ENCODE results near the gene TLE5. TPM values are rescaled to one million over a fixed set of nuclear protein-coding genes. Genes with fewer than 3 reads are reported as not detected.
"Not testable (repeated sequence)": the region's sequence is repeated elsewhere in the genome, so short reads cannot be mapped to it uniquely, and the experiment has no call there.

The TLE5 gene
- total RNA-seq, 8 experiments from 2014 or later: 105 to 286 (median 141) TPM

GRCh38 chr19:3042621-3043267 lies 19.6 kb downstream of the TLE5 start:
- peak in 1 of 8 experiments; percentile 2 for ATAC-seq (replicated peaks in 6 of 8)
- peak overlapping the region in 1 of 2 donors; percentile 4 for H3K27ac ChIP-seq
- in situ Hi-C loops (cut with MboI; ENCODE audit: low pct_unique_long_range_greater_than_20kb in 2 of 9, low sequenced_read_pairs in 9 of 9, unreplicated experiment in 9 of 9): no loop called here
- peaks cover 17 to 30% of the 10 kb centered on the region in 2 donors for H3K4me1 ChIP-seq (replicated peaks in 1 of 2)
- no peak overlapping the region for H3K4me3 ChIP-seq
- 7 to 83% (median 20%) methylated on average over 1 to 8 of the region's 15 CpGs; no CpG with 5 or more reads in 1 of the 10 experiments for WGBS, 10 experiments

GRCh38 chr19:3041761-3042620 lies 20.3 kb downstream of the TLE5 start:
- peaks cover 12 to 24% of the 10 kb centered on the region in 2 donors for H3K4me1 ChIP-seq (replicated peaks in 1 of 2)
- peak in 5 of 8 experiments; percentile 34 to 54 (median 51) for ATAC-seq (replicated peaks in 6 of 8)
- WGBS, 10 experiments: 67 to 80% methylated on average over 1 of the region's 40 CpGs; no CpG with 5 or more reads in 8 of the 10 experiments
- in situ Hi-C loops (cut with MboI; ENCODE audit: low pct_unique_long_range_greater_than_20kb in 2 of 9, low sequenced_read_pairs in 9 of 9, unreplicated experiment in 9 of 9): no loop called here
- H3K27ac ChIP-seq: peak overlapping the region in 1 of 2 donors; percentile 4
- no peak overlapping the region for H3K4me3 ChIP-seq

- peaks cover 8 to 23% of the 10 kb centered on the region in 2 donors for H3K4me1 ChIP-seq (replicated peaks in 1 of 2)
- in situ Hi-C loops (cut with MboI; ENCODE audit: low pct_unique_long_range_greater_than_20kb in 2 of 9, low sequenced_read_pairs in 9 of 9, unreplicated experiment in 9 of 9): no loop called here
- H3K27ac ChIP-seq: no peak overlapping the region
- 10 to 100% (median 62%) methylated on average over 1 to 7 of the region's 12 CpGs; no CpG with 5 or more reads in 3 of the 10 experiments for WGBS, 10 experiments
- no peak overlapping the region for H3K4me3 ChIP-seq
- no peak for ATAC-seq (replicated peaks in 6 of 8)
Measured at GRCh38 chr19:3041327-3041726, 21.0 kb downstream of the TLE5 start.

- H3K4me3 ChIP-seq: no peak overlapping the region
- in situ Hi-C loops (cut with MboI; ENCODE audit: low pct_unique_long_range_greater_than_20kb in 2 of 9, low sequenced_read_pairs in 9 of 9, unreplicated experiment in 9 of 9): no loop called here
- WGBS, 10 experiments: 34 to 87% (median 71%) methylated on average over 1 to 10 of the region's 17 CpGs; no CpG with 5 or more reads in 1 of the 10 experiments
- no peak overlapping the region for H3K27ac ChIP-seq
- ATAC-seq (replicated peaks in 6 of 8): no peak
- H3K4me1 ChIP-seq (replicated peaks in 1 of 2): peaks cover 9 to 18% of the 10 kb centered on the region in 2 donors
Measured at GRCh38 chr19:3039641-3040077, 22.6 kb downstream of the TLE5 start.

GRCh38 chr19:3039125-3039524 lies 23.2 kb downstream of the TLE5 start:
- Histone ChIP-seq H3K4me3 (no peak overlapping the region), H3K27ac (no peak overlapping the region), H3K4me1 (replicated peaks in 1 of 2) (peaks cover 11 to 24% of the 10 kb centered on the region in 2 donors)
- in situ Hi-C loops (cut with MboI; ENCODE audit: low pct_unique_long_range_greater_than_20kb in 2 of 9, low sequenced_read_pairs in 9 of 9, unreplicated experiment in 9 of 9): no loop called here
- ATAC-seq (replicated peaks in 6 of 8): no peak
- 49 to 100% (median 63%) methylated on average over 1 to 3 of the region's 5 CpGs; no CpG with 5 or more reads in 3 of the 10 experiments for WGBS, 10 experiments

- in situ Hi-C loops (cut with MboI; ENCODE audit: low pct_unique_long_range_greater_than_20kb in 2 of 9, low sequenced_read_pairs in 9 of 9, unreplicated experiment in 9 of 9): no loop called here
- ATAC-seq (replicated peaks in 6 of 8): no peak
- H3K4me1 ChIP-seq (replicated peaks in 1 of 2): peaks cover 11 to 24% of the 10 kb centered on the region in 2 donors
- no peak overlapping the region for H3K27ac ChIP-seq
- H3K4me3 ChIP-seq: no peak overlapping the region
- 50 to 85% (median 75%) methylated on average over 1 to 4 of the region's 5 CpGs; no CpG with 5 or more reads in 5 of the 10 experiments for WGBS, 10 experiments
Measured at GRCh38 chr19:3038214-3038613, 24.1 kb downstream of the TLE5 start.

GRCh38 chr19:3036977-3037544 lies 25.2 kb downstream of the TLE5 start:
- H3K27ac ChIP-seq; H3K4me3 ChIP-seq; ATAC-seq (replicated peaks in 6 of 8); in situ Hi-C loops (cut with MboI; ENCODE audit: low pct_unique_long_range_greater_than_20kb in 2 of 9, low sequenced_read_pairs in 9 of 9, unreplicated experiment in 9 of 9): not testable (repeated sequence)
- WGBS, 10 experiments: 72 to 100% (median 82%) methylated on average over 1 to 7 of the region's 14 CpGs; no CpG with 5 or more reads in 3 of the 10 experiments
- peaks cover 5 to 17% of the 10 kb centered on the region in 2 donors for H3K4me1 ChIP-seq (replicated peaks in 1 of 2)

GRCh38 chr19:3036119-3036976 lies 25.9 kb downstream of the TLE5 start:
- in situ Hi-C loops (cut with MboI; ENCODE audit: low pct_unique_long_range_greater_than_20kb in 2 of 9, low sequenced_read_pairs in 9 of 9, unreplicated experiment in 9 of 9): no loop called here
- Histone ChIP-seq H3K4me1 (replicated peaks in 1 of 2) (peaks cover 5 to 12% of the 10 kb centered on the region in 2 donors), H3K27ac (peak overlapping the region in 1 of 2 donors; percentile 2), H3K4me3 (peak overlapping the region; percentile 15 to 37 (median 33))
- whole genome bisulfite sequencing, 10 experiments: 0 to 20% methylated on average over 1 to 2 of the region's 44 CpGs; no CpG with 5 or more reads in 8 of the 10 experiments
- ATAC-seq (replicated peaks in 6 of 8): peak; percentile 70 to 81 (median 74)

- 0 to 3% (median 0%) methylated on average over 1 to 16 of the region's 29 CpGs; no CpG with 5 or more reads in 3 of the 10 experiments for WGBS, 10 experiments
- in situ Hi-C loops (cut with MboI; ENCODE audit: low pct_unique_long_range_greater_than_20kb in 2 of 9, low sequenced_read_pairs in 9 of 9, unreplicated experiment in 9 of 9): no loop called here
- ATAC-seq (replicated peaks in 6 of 8): peak; percentile 84 to 94 (median 92)
Measured at GRCh38 chr19:3035542-3036118, 26.7 kb downstream of the TLE5 start.

GRCh38 chr19:3034656-3035541 lies 27.4 kb downstream of the TLE5 start:
- Histone ChIP-seq H3K4me1 (replicated peaks in 1 of 2) (peaks cover 5 to 12% of the 10 kb centered on the region in 2 donors), H3K27ac (no peak overlapping the region), H3K4me3 (peak overlapping the region; percentile 7 to 37 (median 31))
- peak in 2 of 8 experiments; percentile 6 to 9 for ATAC-seq (replicated peaks in 6 of 8)
- WGBS, 10 experiments: 0 to 74% (median 4%) methylated on average over 1 to 17 of the region's 28 CpGs; no CpG with 5 or more reads in 3 of the 10 experiments
- in situ Hi-C loops (cut with MboI; ENCODE audit: low pct_unique_long_range_greater_than_20kb in 2 of 9, low sequenced_read_pairs in 9 of 9, unreplicated experiment in 9 of 9): no loop called here

More at GRCh38 chr19:3035542-3036118, 26.7 kb downstream of the TLE5 start:
- peak overlapping the region; percentile 15 to 37 (median 33) for H3K4me3 ChIP-seq
- peak overlapping the region in 1 of 2 donors; percentile 2 for H3K27ac ChIP-seq
- peaks cover 5 to 12% of the 10 kb centered on the region in 2 donors for H3K4me1 ChIP-seq (replicated peaks in 1 of 2)

GRCh38 chr19:3034406-3034655 lies 28.0 kb downstream of the TLE5 start:
- Histone ChIP-seq H3K27ac (no peak overlapping the region), H3K4me3 (no peak overlapping the region), H3K4me1 (replicated peaks in 1 of 2) (peaks cover 5 to 12% of the 10 kb centered on the region in 2 donors)
- no peak for ATAC-seq (replicated peaks in 6 of 8)
- in situ Hi-C loops (cut with MboI; ENCODE audit: low pct_unique_long_range_greater_than_20kb in 2 of 9, low sequenced_read_pairs in 9 of 9, unreplicated experiment in 9 of 9): no loop called here

Measured in motor neuron (in vitro differentiated cells).